SH-SY5Y (cell line): ENCODE measurements around the gene COX17.

ENCODE experiments used
- GATA2 ChIP-seq: IDR thresholded peaks from 2 replicates; pipeline ENCODE4 v1.6.1; 2011; ENCODE audit warnings: mild to moderate bottlenecking, low read depth, low read length
- GATA3 ChIP-seq: IDR thresholded peaks from 2 replicates; pipeline ENCODE4 v1.6.1; 2011; ENCODE audit warnings: low read depth, mild to moderate bottlenecking, low read length, moderate library complexity

- no peak for TF ChIP-seq GATA2
- no peak for TF ChIP-seq GATA3
Observed at GRCh38 chr3:119677641-119677934, 382 bp upstream of the COX17 start.
